Measurements from ENCODE around the gene SLC1A4. TPM values are rescaled to one million over a fixed set of nuclear protein-coding genes. Genes with fewer than 3 reads are reported as not detected.
A peak's percentile ranks its signal among the peaks of the same experiment; 100 is the strongest.

The SLC1A4 gene
- polyA plus RNA-seq, 3 donors = 3.2 to 4.5 (median 4.4) TPM

GRCh38 chr2:64945973-64946768, 43.0 kb upstream of the SLC1A4 start:
- no peaks in the 10 kb centered on the region for H4K20me1 ChIP-seq (ENCODE audit: insufficient read depth, low read length)
- intact Hi-C loops (cut with micrococcal nuclease) = no loop called here
- peak; percentile 41 to 68 (median 46) for DNase-seq
- H3K4me2 ChIP-seq (replicated peaks; ENCODE audit: extremely low read depth, low read length, poor library complexity, severe bottlenecking) = peak overlapping the region; percentile 65
- peaks cover 0 to 1% (median 0%) of the 10 kb centered on the region in 3 donors for H3K27me3 Mint-ChIP-seq (ENCODE audit: low read depth in 3 of 3)
- H3K27ac ChIP-seq (ENCODE audit: low read depth in 1 of 2, low read length in 2 of 2) = peak overlapping the region; percentile 58 to 73
- peak overlapping the region; percentile 81 to 93 (median 87) for H3K27ac Mint-ChIP-seq
- H3K36me3 ChIP-seq (replicated peaks in 1 of 2; ENCODE audit: control insufficient read depth in 1 of 2, insufficient read depth in 2 of 2, low read length in 2 of 2) = no peaks in the 10 kb centered on the region
- H3K9me3 ChIP-seq (replicated peaks in 1 of 2; ENCODE audit: control insufficient read depth in 1 of 2, insufficient read depth in 1 of 2, low read length in 2 of 2) = no peaks in the 10 kb centered on the region
- no peaks in the 10 kb centered on the region for H3K36me3 Mint-ChIP-seq
- TF ChIP-seq CTCF (IDR thresholded peaks at IDR 0.05) = no peak
- peaks cover 0 to 2% (median 0%) of the 10 kb centered on the region in 7 donors for H3K9me3 Mint-ChIP-seq
- peaks cover 6% of the 10 kb centered on the region for H3K79me2 ChIP-seq (ENCODE audit: insufficient read depth, low read length)
- no peaks in the 10 kb centered on the region for H3K27me3 ChIP-seq (ENCODE audit: control insufficient read depth in 2 of 2, insufficient read depth in 2 of 2, low read length in 2 of 2)
- peaks cover 83% of the 10 kb centered on the region for H3K4me1 Mint-ChIP-seq
- peak overlapping the region in 2 of 3 experiments; percentile 13 to 52 for H3K4me3 ChIP-seq (replicated peaks in 1 of 3; ENCODE audit: low read depth in 2 of 3, low read length in 3 of 3)
- H3K9ac ChIP-seq (ENCODE audit: insufficient read depth, low read length, poor library complexity, severe bottlenecking) = peak overlapping the region; percentile 48
- H3K4me3 Mint-ChIP-seq = peak overlapping the region; percentile 71 to 82
- H3K4me1 ChIP-seq (ENCODE audit: control insufficient read depth in 1 of 2, insufficient read depth in 2 of 2, low read length in 2 of 2) = peaks cover 63 to 69% of the 10 kb centered on the region in 2 donors
- peak overlapping the region; percentile 78 for H2AFZ ChIP-seq (ENCODE audit: insufficient read depth, low read depth, low read length, poor library complexity, severe bottlenecking)
- WGBS (ENCODE audit: insufficient coverage) = 0% methylated on average over 6 of the region's 14 CpGs

- intact Hi-C loops (cut with micrococcal nuclease) = no loop called here
- Histone ChIP-seq H3K9me3 (replicated peaks in 1 of 2; ENCODE audit: control insufficient read depth in 1 of 2, insufficient read depth in 1 of 2, low read length in 2 of 2) (no peaks in the 10 kb centered on the region), H3K4me2 (replicated peaks; ENCODE audit: extremely low read depth, low read length, poor library complexity, severe bottlenecking) (peak overlapping the region; percentile 65), H3K36me3 (replicated peaks in 1 of 2; ENCODE audit: control insufficient read depth in 1 of 2, insufficient read depth in 2 of 2, low read length in 2 of 2) (no peaks in the 10 kb centered on the region), H3K27me3 (ENCODE audit: control insufficient read depth in 2 of 2, insufficient read depth in 2 of 2, low read length in 2 of 2) (no peaks in the 10 kb centered on the region), H3K4me3 (replicated peaks in 1 of 3; ENCODE audit: low read depth in 2 of 3, low read length in 3 of 3) (peak overlapping the region in 1 of 3 experiments; percentile 52), H3K9ac (ENCODE audit: insufficient read depth, low read length, poor library complexity, severe bottlenecking) (peak overlapping the region; percentile 48), H3K4me1 (ENCODE audit: control insufficient read depth in 1 of 2, insufficient read depth in 2 of 2, low read length in 2 of 2) (peaks cover 63 to 69% of the 10 kb centered on the region in 2 donors), H4K20me1 (ENCODE audit: insufficient read depth, low read length) (no peaks in the 10 kb centered on the region), H2AFZ (ENCODE audit: insufficient read depth, low read depth, low read length, poor library complexity, severe bottlenecking) (peak overlapping the region; percentile 78), H3K27ac (ENCODE audit: low read depth in 1 of 2, low read length in 2 of 2) (peak overlapping the region; percentile 58 to 73), H3K79me2 (ENCODE audit: insufficient read depth, low read length) (peaks cover 6% of the 10 kb centered on the region)
- H3K27ac Mint-ChIP-seq = peak overlapping the region in 6 of 7 donors; percentile 81 to 93 (median 85)
- no peaks in the 10 kb centered on the region for H3K36me3 Mint-ChIP-seq
- no peak for DNase-seq
- H3K9me3 Mint-ChIP-seq = peaks cover 0 to 2% (median 0%) of the 10 kb centered on the region in 7 donors
- H3K27me3 Mint-ChIP-seq (ENCODE audit: low read depth in 3 of 3) = peaks cover 0 to 1% (median 0%) of the 10 kb centered on the region in 3 donors
- TF ChIP-seq CTCF (IDR thresholded peaks at IDR 0.05) = no peak
- H3K4me1 Mint-ChIP-seq = peaks cover 84% of the 10 kb centered on the region
- H3K4me3 Mint-ChIP-seq = peak overlapping the region; percentile 71 to 82
These were observed 42.4 kb upstream of the SLC1A4 start for GRCh38 chr2:64946769-64947247.
